GM18505 (cell line): Measurements from ENCODE around the gene CACNG5.

Experiments used
- ATAC-seq: cut with Tn5 transposase; IDR thresholded peaks from one replicate; pipeline ENCODE4 v1.9.1; 2021; ENCODE audit not compliant: unreplicated experiment
- POLR2A ChIP-seq: IDR thresholded peaks from 4 replicates; pipeline ENCODE4 v1.6.1; 2011; ENCODE audit warnings: borderline replicate concordance; ENCODE audit not compliant: insufficient read depth, insufficient read length; ENCODE audit errors: extremely low read depth

Gene CACNG5

GRCh38 chr17:66848496-66848895 lies 13.6 kb downstream of the CACNG5 start:
- no peak for ATAC-seq
- no peak for TF ChIP-seq POLR2A

GRCh38 chr17:66849032-66849655 lies 14.2 kb downstream of the CACNG5 start:
- ATAC-seq, result no peak
- no peak for TF ChIP-seq POLR2A

GRCh38 chr17:66849851-66850580 lies 15.1 kb downstream of the CACNG5 start:
- TF ChIP-seq POLR2A, result no peak
- no peak for ATAC-seq

- no peak for ATAC-seq
- TF ChIP-seq POLR2A, result no peak
These were observed 15.8 kb downstream of the CACNG5 start for GRCh38 chr17:66850692-66851091.

- no peak for TF ChIP-seq POLR2A
- no peak for ATAC-seq
These were observed 20.3 kb downstream of the CACNG5 start for GRCh38 chr17:66855204-66855603.

- no peak for ATAC-seq
- no peak for TF ChIP-seq POLR2A
These were observed 23.5 kb downstream of the CACNG5 start for GRCh38 chr17:66858226-66859083.

GRCh38 chr17:66859353-66859752 lies 24.4 kb downstream of the CACNG5 start:
- no peak for ATAC-seq
- no peak for TF ChIP-seq POLR2A

- TF ChIP-seq POLR2A, result no peak
- ATAC-seq, result no peak
These were observed 25.3 kb downstream of the CACNG5 start for GRCh38 chr17:66860204-66860603.

GRCh38 chr17:66863820-66864219 lies 28.9 kb downstream of the CACNG5 start:
- TF ChIP-seq POLR2A, result no peak

GRCh38 chr17:66865151-66865550 lies 30.2 kb downstream of the CACNG5 start:
- TF ChIP-seq POLR2A, result no peak
- no peak for ATAC-seq

More at GRCh38 chr17:66863820-66864219, 28.9 kb downstream of the CACNG5 start:
- ATAC-seq, result no peak

GRCh38 chr17:66873962-66874361 lies 39.0 kb downstream of the CACNG5 start:
- ATAC-seq, result no peak
- no peak for TF ChIP-seq POLR2A

GRCh38 chr17:66884931-66885330 lies 50.0 kb downstream of the CACNG5 start:
- ATAC-seq, result no peak
- no peak for TF ChIP-seq POLR2A

- ATAC-seq, result no peak
- TF ChIP-seq POLR2A, result no peak
These were observed 50.5 kb downstream of the CACNG5 start for GRCh38 chr17:66885417-66885816.
